Mammary epithelial cell (primary cell): ENCODE data around the gene UQCRC1.

Experiments
- CTCF ChIP-seq, 2 donors: IDR thresholded peaks in 1 of 2; conservative IDR thresholded peaks in 1 of 2; 2 replicates each; pipeline ENCODE4 v1.5.1; 2011 to 2012; ENCODE audit warnings: inconsistent platforms in 2 of 2, low read length in 2 of 2, mild to moderate bottlenecking in 2 of 2, control low read depth in 1 of 2, low read depth in 1 of 2; ENCODE audit not compliant: insufficient read depth in 1 of 2; ENCODE audit errors: extremely low read depth in 1 of 2
- EZH2 ChIP-seq: IDR thresholded peaks from 2 replicates; pipeline ENCODE4 v1.6.1; 2012; ENCODE audit warnings: low read length, inconsistent platforms, borderline replicate concordance

- TF ChIP-seq CTCF (conservative IDR thresholded peaks at IDR 0.05 in 1 of 2, IDR thresholded peaks at IDR 0.05 in 1 of 2; ENCODE audit: extremely low read depth in 1 of 2, insufficient read depth in 1 of 2, low read depth in 1 of 2, low read length in 2 of 2) (no peak), EZH2 (no peak)
Observed at GRCh38 chr3:48569400-48569799, 40.0 kb downstream of the UQCRC1 start.
